Limb (tissue), 2 donors: ENCODE measurements around the gene CHRDL1.
A peak's percentile ranks its signal among the peaks of the same experiment; 100 is the strongest.
"Not testable (repeated sequence)": the region's sequence is repeated elsewhere in the genome, so short reads cannot be mapped to it uniquely, and the experiment has no call there.

Experiments used
- DNase-seq, 2 donors: peaks; one replicate each; pipeline ENCODE4 v3.0.0-alpha.2; 2016; ENCODE audit errors: extremely low spot score in 2 of 2

Gene CHRDL1

DNA sequence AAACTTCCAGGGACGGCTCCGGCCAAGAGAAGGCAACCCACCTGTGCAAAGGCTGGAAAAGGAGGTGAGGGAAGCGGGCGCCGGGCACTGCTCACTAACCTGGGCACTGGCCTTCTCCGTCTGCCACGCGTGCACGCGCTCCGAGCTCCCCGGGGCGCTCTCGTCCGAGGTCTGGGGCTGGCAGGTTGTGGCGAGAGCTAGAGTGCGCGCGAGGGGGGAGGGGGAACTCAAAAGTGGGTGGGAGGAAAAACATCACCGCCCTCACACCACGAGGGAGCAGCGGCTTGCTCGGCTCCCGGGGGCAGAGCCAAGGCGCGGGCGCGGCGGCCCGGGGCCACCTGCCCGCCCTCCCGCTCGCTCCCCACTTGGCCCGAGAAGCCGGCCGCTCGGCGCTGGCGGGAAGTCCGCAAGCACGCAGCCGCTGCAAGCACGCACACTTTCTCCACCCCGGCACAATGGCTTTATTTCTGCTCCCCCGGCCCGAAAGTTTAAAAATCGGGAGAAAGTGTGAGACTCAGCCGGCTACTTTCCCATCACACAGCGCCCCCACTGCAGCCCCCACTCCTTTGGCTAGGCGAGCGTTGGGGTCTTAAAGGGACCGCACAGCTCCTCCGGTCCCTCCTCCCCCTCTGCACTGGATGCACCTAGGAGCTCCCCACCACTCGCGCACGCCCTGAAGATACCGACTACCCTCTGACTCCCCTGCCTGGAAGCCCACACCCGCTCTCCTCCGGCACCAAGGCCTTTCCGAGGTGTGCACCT, at the start of gene CHRDL1:
CHRDL1 (minus strand) TSS at position 173 of the 762 bp plus-strand sequence. CDS start 3,636 bp downstream, outside the sequence.
- DNase-seq, result peak in 1 of 2 donors; percentile 56

- DNase-seq, result peak in 1 of 2 donors; percentile 26
Observed at GRCh38 chrX:110836982-110837381, 41.4 kb upstream of the CHRDL1 start.

DNA sequence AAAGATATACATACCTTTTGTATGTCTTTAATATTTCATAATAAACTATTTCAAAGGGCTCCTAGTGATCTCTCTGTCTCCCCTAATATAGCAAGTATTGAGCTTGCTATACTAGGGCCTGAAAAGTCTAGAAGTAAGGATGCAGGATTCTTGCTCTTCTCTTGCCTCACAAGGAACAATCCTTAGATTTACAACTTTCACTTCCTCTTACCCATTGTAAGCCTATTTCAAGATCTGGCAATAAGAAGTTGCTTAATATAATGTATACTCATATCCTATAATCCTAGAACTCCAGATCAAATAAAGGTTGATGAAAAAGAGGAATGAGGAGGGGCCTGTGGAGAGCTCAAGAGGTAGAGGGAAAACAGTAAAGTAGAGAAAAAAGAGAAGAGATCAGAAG, 40.8 kb upstream of the CHRDL1 start:
- no peak for DNase-seq

DNA sequence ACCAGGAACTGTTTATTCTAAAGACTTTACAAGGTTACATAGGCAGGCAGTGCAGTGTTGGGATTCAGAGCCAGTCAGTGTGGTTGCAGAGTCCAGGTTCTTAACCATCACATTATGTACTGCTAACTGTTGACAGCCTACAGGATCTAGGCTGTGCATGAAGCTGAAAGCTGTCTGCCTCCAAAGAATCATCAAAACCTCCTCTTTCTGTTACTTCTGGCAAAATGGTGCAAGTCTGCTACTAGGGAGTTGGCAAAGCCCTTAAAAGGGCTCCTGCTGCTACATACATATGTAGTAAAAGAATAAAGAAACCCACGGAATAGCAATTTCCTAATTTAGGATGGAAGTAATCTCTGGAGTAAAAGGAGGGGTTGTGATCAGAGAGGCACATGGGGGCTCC, 40.4 kb upstream of the CHRDL1 start:
- no peak for DNase-seq

- no peak for DNase-seq
Observed at GRCh38 chrX:110825972-110826371, 30.4 kb upstream of the CHRDL1 start.

GRCh38 chrX:110816543-110816942, 20.9 kb upstream of the CHRDL1 start:
- DNase-seq, result not testable (repeated sequence)

DNA sequence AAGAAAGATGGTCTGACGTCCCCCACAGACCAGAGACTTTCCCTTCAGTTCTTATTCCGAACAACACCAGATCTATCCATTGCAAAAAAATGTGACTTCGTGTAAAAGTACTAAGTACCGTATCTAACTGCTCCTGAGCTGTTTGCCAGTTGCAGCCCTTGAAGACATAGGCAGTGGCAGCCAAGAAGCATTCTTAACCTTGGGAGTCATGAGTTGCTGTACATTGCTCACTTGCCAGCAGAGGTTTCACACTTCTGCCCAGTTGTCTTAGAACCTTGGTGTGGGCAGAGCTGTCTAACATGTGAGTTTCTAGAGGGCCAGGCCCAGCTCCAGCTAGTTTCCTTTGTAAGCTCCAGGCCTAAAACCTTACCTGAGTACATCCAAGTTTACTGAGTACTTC, 10.5 kb upstream of the CHRDL1 start:
- DNase-seq, result no peak

- DNase-seq, result no peak
Observed at GRCh38 chrX:110805303-110805702, 9.7 kb upstream of the CHRDL1 start.

DNA sequence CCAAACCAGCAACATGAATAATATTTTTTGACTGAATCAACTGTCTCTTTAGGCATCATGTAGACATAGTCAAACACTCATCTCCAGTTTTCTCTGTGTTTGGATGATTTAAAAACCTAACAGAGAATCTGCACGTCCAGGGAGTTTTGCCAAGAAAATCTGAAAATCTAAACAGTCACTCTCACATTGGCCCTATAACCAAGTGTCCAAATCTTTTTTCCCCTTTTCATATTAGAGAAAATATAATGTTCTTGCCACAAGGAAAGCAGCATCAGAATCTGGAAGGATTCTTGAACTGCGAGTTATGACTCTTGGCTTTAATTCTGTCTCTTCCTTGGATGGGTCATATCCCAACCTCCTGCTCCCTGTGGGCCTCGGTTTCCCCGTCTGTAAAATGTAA, 8.8 kb upstream of the CHRDL1 start:
- DNase-seq, result no peak

GRCh38 chrX:110803506-110803905, 7.9 kb upstream of the CHRDL1 start:
- no peak for DNase-seq

- DNase-seq, result no peak
Observed at GRCh38 chrX:110796407-110796697, 735 bp upstream of the CHRDL1 start.

- no peak for DNase-seq
Observed at GRCh38 chrX:110794601-110795000, 1.0 kb downstream of the CHRDL1 start.

DNA sequence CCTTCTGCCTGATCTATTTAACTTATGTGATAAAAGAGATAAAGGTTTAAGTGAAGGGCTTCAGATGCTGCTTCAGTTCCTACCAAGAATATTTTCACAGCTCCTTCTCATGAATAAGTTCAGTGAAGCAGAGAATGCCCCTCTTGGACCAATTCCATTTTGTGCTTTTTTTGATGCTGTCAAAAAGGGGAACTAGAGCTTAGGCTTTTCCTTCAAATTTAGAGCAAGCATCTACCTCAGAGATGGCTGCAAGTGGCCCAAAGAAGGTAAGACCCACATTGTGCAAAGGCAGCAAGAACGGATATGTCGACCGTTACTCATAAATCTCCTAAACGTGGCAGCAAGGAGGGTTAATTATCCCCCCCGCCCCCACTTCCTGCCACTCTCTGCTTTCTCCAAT, 4.5 kb downstream of the CHRDL1 start:
- no peak for DNase-seq

GRCh38 chrX:110786486-110786885, 9.1 kb downstream of the CHRDL1 start:
- no peak for DNase-seq

GRCh38 chrX:110759785-110760184, 35.8 kb downstream of the CHRDL1 start:
- DNase-seq, result no peak

DNA sequence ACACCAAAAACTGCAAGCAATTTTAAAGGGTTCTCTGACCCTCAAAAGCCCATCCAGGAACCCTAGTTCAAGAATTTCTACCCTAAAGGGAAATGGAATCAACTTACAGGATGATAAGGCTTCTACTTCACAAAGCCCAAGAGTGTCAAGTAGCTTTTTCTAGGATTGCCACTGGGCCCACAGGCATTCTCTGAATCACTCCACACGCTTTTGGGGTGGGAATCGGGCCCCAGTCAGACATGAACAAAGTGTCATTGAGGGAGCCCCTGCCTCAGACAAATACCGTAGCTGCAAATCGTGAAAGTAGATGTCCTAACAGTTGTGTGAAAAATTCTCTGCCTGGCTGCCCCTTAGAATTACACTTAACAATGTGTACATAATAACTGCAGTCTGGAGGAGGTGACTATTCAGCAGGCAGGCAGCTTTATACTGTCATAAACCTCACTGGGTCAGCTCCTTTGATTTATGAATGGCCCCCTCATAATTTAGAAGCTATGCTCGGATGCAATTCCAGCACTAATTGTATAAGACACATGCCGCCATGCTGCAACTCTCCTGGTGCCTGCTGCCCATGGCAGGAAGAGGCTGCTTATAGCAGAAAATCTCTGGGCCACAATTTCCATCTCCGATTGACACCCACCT, 36.7 kb downstream of the CHRDL1 start:
- no peak for DNase-seq

GRCh38 chrX:110755611-110756010, 40.0 kb downstream of the CHRDL1 start:
- no peak for DNase-seq

- DNase-seq, result no peak
Observed at GRCh38 chrX:110755061-110755460, 40.6 kb downstream of the CHRDL1 start.

GRCh38 chrX:110750526-110751189, 45.0 kb downstream of the CHRDL1 start:
- DNase-seq, result no peak

DNA sequence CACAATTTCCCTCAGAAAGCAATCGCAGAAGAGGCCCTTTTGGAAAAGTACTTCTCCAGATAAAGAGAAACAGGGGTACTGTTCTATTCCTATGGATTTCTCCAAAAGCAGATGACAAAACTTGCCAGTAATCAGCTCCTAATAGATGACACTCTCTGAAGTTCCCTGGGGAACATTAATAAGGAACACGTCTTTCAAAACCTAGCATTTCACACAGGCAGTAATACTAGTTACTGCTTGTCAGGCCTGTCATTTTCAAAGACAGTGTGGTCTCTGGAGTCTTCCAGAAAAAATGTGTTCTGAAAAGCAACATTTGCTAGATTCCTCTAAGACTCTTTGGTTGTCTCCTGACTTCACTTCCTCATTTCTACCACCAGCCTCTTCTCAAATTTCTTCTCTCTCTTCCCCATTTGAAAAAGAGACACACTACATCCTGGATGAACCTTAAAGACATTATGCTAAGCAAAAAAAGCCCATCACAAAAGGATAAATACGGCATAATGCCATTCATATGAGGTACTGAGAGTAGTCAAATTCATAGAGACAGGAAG, 47.3 kb downstream of the CHRDL1 start:
- no peak for DNase-seq

GRCh38 chrX:110746014-110746413, 49.6 kb downstream of the CHRDL1 start:
- no peak for DNase-seq

- DNase-seq, result no peak
Observed at GRCh38 chrX:110745288-110745687, 50.3 kb downstream of the CHRDL1 start.
